Heart left ventricle (tissue), 13 donors: ENCODE measurements around the gene AHNAK2.

Experiments
- POLR2A ChIP-seq, 2 donors: fragments of 450-650 bp; IDR thresholded peaks; one replicate each; pipeline ENCODE4 v1.6.1; 2017; ENCODE audit warnings: antibody characterized with exemption in 2 of 2, mild to moderate bottlenecking in 2 of 2, moderate library complexity in 2 of 2
- TF ChIP-seq, protein P1 (sequence below), 12 donors: fragments of 200-600 bp; sonication (generic) in 4 of 12; IDR thresholded peaks; one replicate each; pipeline versions ENCODE4 v1.5.0 to v1.8.0; 2018 to 2022; ENCODE audit warnings: antibody characterized with exemption in 12 of 12, mild to moderate bottlenecking in 5 of 12
- donor health status: ischemic (EF 13 %, LVEDD 7.1; RV severe dilation, severe dysfunction).
- donor health status: DM: no; HTN: yes; CAD: no.
- donor health status: DM: no; HTN: no; CAD: no.
- donor health status: ischemic (EF 25% LVEDD 6.9; RV normal size, moderate dysfunction).
- donor health status: ischemic (EF 25% LVEDD 5.7; RV mildly dilated, moderate dysfunction).
- donor health status: ischemic (EF 35%, LVEDD 5.7; RV mildly dilated, moderate dysfunction).
- donor health status: nonischemic (EF 11% LVEDD 7.7; RV severe dilation, severe dysfunction).
- donor health status: DM: yes; HTN: yes; CAD: no.
- donor health status: PGD.
- donor health status: ischemic (EF 29% LVEDD 5.4; RV normal size, mild dysfunction).
- donor health status: nonischemic (EF 23%, LVEDD 6.1; RV moderate dilation, normal function).

DNA sequence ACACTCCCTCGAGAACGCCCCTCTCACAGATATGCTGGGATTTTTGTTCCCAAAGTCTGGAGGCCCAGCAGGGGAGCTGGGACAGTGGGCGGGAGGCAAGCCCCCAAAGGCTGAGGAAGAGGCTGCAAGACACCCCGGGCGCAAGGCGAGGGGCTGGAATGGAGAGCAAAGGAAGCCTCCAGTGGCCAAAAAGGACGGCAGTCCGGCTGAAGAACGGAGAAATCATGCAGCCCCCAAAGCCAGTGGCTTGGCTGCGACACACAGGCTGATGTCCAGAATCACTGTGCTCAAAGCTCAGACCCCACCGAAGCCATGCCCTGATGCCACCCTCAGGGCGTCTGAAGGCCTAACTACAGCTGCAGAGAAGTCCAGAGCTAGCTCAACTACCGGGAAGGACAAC lies 18.3 kb upstream of the AHNAK2 start:
- TF ChIP-seq, protein P1, sequence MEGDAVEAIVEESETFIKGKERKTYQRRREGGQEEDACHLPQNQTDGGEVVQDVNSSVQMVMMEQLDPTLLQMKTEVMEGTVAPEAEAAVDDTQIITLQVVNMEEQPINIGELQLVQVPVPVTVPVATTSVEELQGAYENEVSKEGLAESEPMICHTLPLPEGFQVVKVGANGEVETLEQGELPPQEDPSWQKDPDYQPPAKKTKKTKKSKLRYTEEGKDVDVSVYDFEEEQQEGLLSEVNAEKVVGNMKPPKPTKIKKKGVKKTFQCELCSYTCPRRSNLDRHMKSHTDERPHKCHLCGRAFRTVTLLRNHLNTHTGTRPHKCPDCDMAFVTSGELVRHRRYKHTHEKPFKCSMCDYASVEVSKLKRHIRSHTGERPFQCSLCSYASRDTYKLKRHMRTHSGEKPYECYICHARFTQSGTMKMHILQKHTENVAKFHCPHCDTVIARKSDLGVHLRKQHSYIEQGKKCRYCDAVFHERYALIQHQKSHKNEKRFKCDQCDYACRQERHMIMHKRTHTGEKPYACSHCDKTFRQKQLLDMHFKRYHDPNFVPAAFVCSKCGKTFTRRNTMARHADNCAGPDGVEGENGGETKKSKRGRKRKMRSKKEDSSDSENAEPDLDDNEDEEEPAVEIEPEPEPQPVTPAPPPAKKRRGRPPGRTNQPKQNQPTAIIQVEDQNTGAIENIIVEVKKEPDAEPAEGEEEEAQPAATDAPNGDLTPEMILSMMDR (IDR thresholded peaks at IDR 0.05), result no peak
- no peak for TF ChIP-seq POLR2A (IDR thresholded peaks at IDR 0.05)
